Parietal lobe (tissue), 2 donors: ENCODE measurements around the gene PUS10. TPM values are rescaled to one million over a fixed set of nuclear protein-coding genes. Genes with fewer than 3 reads are reported as not detected.

Experiments
- small RNA-seq: library from RNA; depleted of rRNA; stranded (forward); fragments of <200 nt; gene quantifications from one replicate; pipeline ENCODE3, GENCODE V24; 2014; ENCODE audit warnings: low replicate concordance
- total RNA-seq: library from RNA; depleted of rRNA; stranded (reverse); fragments of >200 nt; gene quantifications from one replicate; pipeline ENCODE4 v1.2.3, GENCODE V29; 2014

PUS10 gene
- 11.0 TPM for total RNA-seq

GRCh38 chr2:61017556-61018317, at the start of gene PUS10, which contains the start of gene PEX13:
Gene PUS10 (minus strand): TSS chr2:61018255. CDS start chr2:61011890, 6,365 bp downstream.
Gene PEX13 (plus strand): TSS chr2:61017720. CDS start chr2:61017760, 40 bp downstream.

DNA sequence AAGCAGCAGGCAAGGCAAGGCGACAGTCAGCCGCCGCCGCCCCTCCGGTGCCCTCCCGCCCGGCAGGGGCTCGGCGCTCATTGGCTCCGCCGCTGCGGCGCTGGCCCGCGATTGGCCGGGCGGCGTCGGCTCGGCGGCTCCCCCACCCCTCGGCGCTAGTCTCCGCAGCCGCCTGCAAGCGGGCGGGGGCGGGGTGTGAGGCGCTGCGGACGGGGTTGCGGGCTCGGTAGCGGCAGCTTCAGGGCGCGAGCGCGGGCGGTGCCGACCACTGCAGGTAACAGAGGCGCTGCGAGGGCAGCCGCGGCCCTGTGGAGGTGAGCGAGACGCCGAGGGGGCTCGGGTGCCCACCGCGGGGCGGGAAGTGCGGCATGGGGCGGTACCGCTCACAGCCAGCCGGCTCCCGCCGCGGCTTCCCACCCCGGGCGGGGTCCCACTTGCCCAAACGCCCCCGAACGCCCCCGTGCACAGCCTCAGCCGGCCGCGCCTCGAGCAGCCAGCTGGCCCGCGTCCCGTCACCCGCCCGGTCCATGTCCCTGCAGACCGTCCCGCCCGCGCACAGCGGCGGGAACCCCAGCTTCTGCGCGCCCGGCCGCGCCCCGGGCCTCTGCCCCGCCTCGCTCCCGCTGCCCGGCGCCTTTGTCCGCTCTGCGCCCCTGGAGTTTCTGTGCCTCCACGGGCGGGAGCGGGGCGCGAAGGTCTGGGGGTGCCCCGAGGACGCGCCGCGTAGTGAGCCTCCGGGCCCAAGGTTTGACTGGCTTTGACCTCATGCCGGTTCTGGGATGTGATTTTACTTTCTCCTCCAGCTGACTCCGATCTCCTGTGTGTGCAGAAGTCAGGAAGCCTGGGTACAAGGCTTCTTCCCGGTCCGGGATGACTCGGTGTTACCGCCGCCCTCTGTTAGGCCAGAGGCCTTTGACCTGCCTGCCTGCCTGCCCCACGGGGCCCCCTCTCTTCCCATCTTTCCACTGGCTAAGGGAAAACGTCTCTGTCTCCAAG, 48.0 kb upstream of the PUS10 start, which contains the start of gene SANBR:
TSS of gene SANBR (plus strand) at position 158 of the 996 bp plus-strand sequence. CDS start 4,480 bp downstream, outside the sequence.

Small RNA genes within 50 kb of the gene (small RNA-seq; reads per million reads assigned to genes)
- gene RNA5SP95: not detected
- 0.09 reads per million for gene RNU4-51P

Other genes starting within 250 kb of the PUS10 start
- gene REL, start 136.7 kb downstream of the PUS10 start, total RNA-seq: 10.6 TPM
- gene PEX13, start 535 bp downstream of the PUS10 start, total RNA-seq: 72.0 TPM
- 98.6 TPM for gene SANBR, start 47.6 kb upstream of the PUS10 start, total RNA-seq
- gene C2orf74, start 143.9 kb upstream of the PUS10 start, total RNA-seq: 2.5 TPM